PC-3 (cell line): ENCODE results near the gene VIPR2. TPM values are rescaled to one million over a fixed set of nuclear protein-coding genes. Genes with fewer than 3 reads are reported as not detected.

ENCODE experiments used
- ATAC-seq: fragments of 200-7000 bp; cut with Tn5 transposase; 2 replicates; pipeline ENCODE4 v1.9.1; 2020; ENCODE audit warnings: mild to moderate bottlenecking, moderate library complexity
- BruUV-seq: library from RNA; stranded (reverse); fragments of 400-500 nt; replicated peaks from 2 replicates; lab custom pipeline; 2021; lab: Mats Ljungman, UMichigan
- CTCF ChIA-PET: fragments of 300-600 bp; sonication (Branson Sonifier 250); formaldehyde crosslinking; loops from one replicate; lab custom pipeline; 2022; ENCODE audit warnings: antibody characterized with exemption; lab: Charles Lee
- POLR2A ChIA-PET: fragments of 300-600 bp; sonication (Branson Sonifier 250); formaldehyde crosslinking; loops from one replicate; lab custom pipeline; 2022; ENCODE audit warnings: antibody characterized with exemption; ENCODE audit not compliant: unreplicated experiment; lab: Charles Lee
- DNase-seq: peaks from one replicate; pipeline ENCODE4 v3.0.0-alpha.2; 2015
- H2AFZ ChIP-seq: fragments of 300-600 bp; sonication (generic); 2 replicates; pipeline ENCODE4 v1.6.0; 2016; ENCODE audit warnings: antibody characterized with exemption, low read length
- H3F3A ChIP-seq: fragments of 300-600 bp; sonication (generic); one replicate; pipeline ENCODE4 v1.6.0; 2017; ENCODE audit warnings: antibody characterized with exemption, low read length, control low read depth, mild to moderate bottlenecking; ENCODE audit not compliant: unreplicated experiment
- H3K27ac ChIP-seq: fragments of 300-600 bp; sonication (generic); 2 replicates; pipeline ENCODE4 v1.5.1; 2016; ENCODE audit warnings: mild to moderate bottlenecking, low read length
- H3K27me3 ChIP-seq: fragments of 300-600 bp; sonication (generic); 2 replicates; pipeline ENCODE4 v1.6.1; 2016; ENCODE audit warnings: low read length, mixed read lengths
- H3K36me3 ChIP-seq: fragments of 300-600 bp; sonication (generic); 2 replicates; pipeline ENCODE4 v1.6.1; 2016; ENCODE audit warnings: low read depth, mixed run types, low read length, mixed read lengths
- H3K4me1 ChIP-seq: fragments of 300-600 bp; sonication (generic); 2 replicates; pipeline ENCODE4 v1.5.1; 2016; ENCODE audit warnings: low read length; ENCODE audit not compliant: insufficient read depth
- H3K4me2 ChIP-seq: fragments of 300-600 bp; sonication (generic); 2 replicates; pipeline ENCODE4 v1.6.0; 2016; ENCODE audit warnings: low read length
- H3K4me3 ChIP-seq: fragments of 300-600 bp; sonication (generic); 2 replicates; pipeline ENCODE4 v1.5.1; 2016; ENCODE audit warnings: mild to moderate bottlenecking, low read length, mixed read lengths
- H3K79me2 ChIP-seq: fragments of 300-600 bp; sonication (generic); 2 replicates; pipeline ENCODE4 v1.6.1; 2017; ENCODE audit warnings: low read length, mixed read lengths
- H3K9ac ChIP-seq: fragments of 300-600 bp; sonication (generic); 2 replicates; pipeline ENCODE4 v1.6.0; 2016; ENCODE audit warnings: mild to moderate bottlenecking, low read length
- H3K9me2 ChIP-seq: fragments of 300-600 bp; sonication (generic); replicated peaks from 2 replicates; pipeline ENCODE4 v1.6.1; 2016; ENCODE audit warnings: mixed run types, low read length, mixed read lengths
- H3K9me3 ChIP-seq: fragments of 300-600 bp; sonication (generic); 2 replicates; pipeline ENCODE4 v1.6.1; 2016; ENCODE audit warnings: low read length, mixed read lengths
- H4K20me1 ChIP-seq: fragments of 300-600 bp; sonication (generic); 2 replicates; pipeline ENCODE4 v1.6.1; 2016; ENCODE audit warnings: low read length, mixed read lengths
- CTCF ChIP-seq: fragments of 300-600 bp; sonication (generic); conservative IDR thresholded peaks from 2 replicates; pipeline ENCODE4 v1.5.1; 2017; ENCODE audit warnings: antibody characterized with exemption, low read depth, mild to moderate bottlenecking, low read length
- EZH2 ChIP-seq: fragments of 300-600 bp; sonication (generic); IDR thresholded peaks from one replicate; pipeline ENCODE4 v1.6.1; 2017; ENCODE audit warnings: antibody characterized with exemption, mild to moderate bottlenecking, low read length; ENCODE audit not compliant: unreplicated experiment
- EZH2phosphoT487 ChIP-seq: fragments of 300-600 bp; sonication (generic); IDR thresholded peaks from 2 replicates; pipeline ENCODE4 v1.6.1; 2018; ENCODE audit warnings: mild to moderate bottlenecking, antibody characterized with exemption, low read length, borderline replicate concordance
- intact Hi-C: fragments of 100-400 bp; cut with micrococcal nuclease; formaldehyde crosslinking; loops from 2 replicates; pipeline ENCODE4 v1.9.0; 2023
- total RNA-seq: library from RNA; depleted of rRNA; stranded (reverse); fragments of >200 nt; gene quantifications from 2 replicates; pipeline ENCODE4 v1.2.3, GENCODE V29; 2014

VIPR2 gene
- total RNA-seq, 1 experiment from 2014 or later: not detected

DNA sequence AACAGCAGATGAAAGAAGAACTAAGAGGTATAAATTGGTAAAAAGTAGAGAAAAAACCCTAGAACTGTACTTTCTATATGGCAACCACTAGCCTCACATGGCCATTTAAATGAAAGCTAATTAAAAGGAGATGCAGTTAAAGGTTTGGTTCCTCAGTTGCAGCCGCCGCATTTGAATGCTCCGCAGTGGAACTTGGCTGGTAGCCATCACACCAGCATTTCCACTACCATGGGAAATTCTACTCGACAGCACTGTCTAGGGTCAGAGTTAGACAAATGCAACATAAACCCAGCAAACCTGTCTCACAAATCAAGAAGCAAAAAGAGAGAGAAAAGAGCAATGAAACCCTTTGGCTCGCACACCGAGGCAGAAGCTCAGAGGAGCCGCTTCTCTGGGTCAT lies 29.7 kb downstream of the VIPR2 start:
- Histone ChIP-seq H3K79me2 (no peaks in the 10 kb centered on the region), H3K27ac (no peak overlapping the region), H3K27me3 (peaks cover 95% of the 10 kb centered on the region), H3K36me3 (no peaks in the 10 kb centered on the region), H4K20me1 (no peaks in the 10 kb centered on the region), H3K4me1 (no peaks in the 10 kb centered on the region), H3K9me2 (no peaks in the 10 kb centered on the region), H3K4me2 (no peak overlapping the region), H3K4me3 (no peak overlapping the region), H3K9ac (no peak overlapping the region), H3K9me3 (no peaks in the 10 kb centered on the region), H2AFZ (no peak overlapping the region), H3F3A (no peaks in the 10 kb centered on the region)
- DNase-seq (no peak), ATAC-seq (no peak)
- CTCF ChIA-PET: no interaction called here
- no TSS peak for BruUV-seq
- no peak for TF ChIP-seq EZH2phosphoT487
- intact Hi-C loops: no loop called here
- POLR2A ChIA-PET: no interaction called here

DNA sequence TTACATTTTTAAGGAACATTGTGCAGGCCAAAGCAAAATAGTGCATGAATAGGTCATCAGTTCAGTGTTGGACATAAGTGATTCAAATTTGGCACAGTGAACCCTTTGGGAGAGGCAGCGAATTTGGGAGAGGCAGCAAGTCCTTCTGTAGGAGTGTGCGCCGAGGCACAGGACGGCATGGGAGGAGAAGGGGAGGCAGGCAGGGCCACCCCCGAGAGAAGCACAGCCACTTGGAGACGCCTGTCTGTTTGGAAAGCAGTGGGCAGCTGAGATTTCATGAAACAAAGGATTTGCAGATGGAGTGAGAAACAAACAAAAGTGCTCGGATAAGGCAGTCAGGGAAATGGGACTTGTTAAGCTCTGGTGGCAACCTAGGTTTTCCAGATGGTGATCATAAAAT lies 30.6 kb downstream of the VIPR2 start:
- ATAC-seq: no peak
- no peak overlapping the region for H3K27ac ChIP-seq
- no peaks in the 10 kb centered on the region for H3K79me2 ChIP-seq
- no peak overlapping the region for H3K4me2 ChIP-seq
- no peak for TF ChIP-seq CTCF
- TF ChIP-seq EZH2phosphoT487: no peak
- TF ChIP-seq EZH2: no peak
- POLR2A ChIA-PET: no interaction called here
- intact Hi-C loops: no loop called here
- H3K4me3 ChIP-seq: no peak overlapping the region
- peaks cover 95% of the 10 kb centered on the region for H3K27me3 ChIP-seq
- H3F3A ChIP-seq: no peaks in the 10 kb centered on the region
- no TSS peak for BruUV-seq
- DNase-seq: no peak
- H2AFZ ChIP-seq: no peak overlapping the region
- H3K4me1 ChIP-seq: no peaks in the 10 kb centered on the region
- CTCF ChIA-PET: no interaction called here
- H3K9ac ChIP-seq: no peak overlapping the region
- no peaks in the 10 kb centered on the region for H3K36me3 ChIP-seq
- no peaks in the 10 kb centered on the region for H3K9me2 ChIP-seq
- H4K20me1 ChIP-seq: no peaks in the 10 kb centered on the region
- no peaks in the 10 kb centered on the region for H3K9me3 ChIP-seq

- Histone ChIP-seq H4K20me1 (no peaks in the 10 kb centered on the region), H3K27ac (no peak overlapping the region), H3K9me2 (no peaks in the 10 kb centered on the region), H3K27me3 (peaks cover 95% of the 10 kb centered on the region), H3K4me3 (no peak overlapping the region), H3K4me2 (no peak overlapping the region), H3F3A (no peaks in the 10 kb centered on the region), H3K36me3 (no peaks in the 10 kb centered on the region), H3K9me3 (no peaks in the 10 kb centered on the region), H3K79me2 (no peaks in the 10 kb centered on the region), H2AFZ (no peak overlapping the region), H3K9ac (no peak overlapping the region), H3K4me1 (no peaks in the 10 kb centered on the region)
- intact Hi-C loops: no loop called here
- POLR2A ChIA-PET: no interaction called here
- DNase-seq (no peak), ATAC-seq (no peak)
- CTCF ChIA-PET: no interaction called here
- BruUV-seq: no TSS peak
- TF ChIP-seq EZH2: no peak
These were observed 31.6 kb downstream of the VIPR2 start for GRCh38 chr7:159113056-159113455.
